ENCODE measurements around the gene BLOC1S1. TPM values are rescaled to one million over a fixed set of nuclear protein-coding genes. Genes with fewer than 3 reads are reported as not detected.
A peak's percentile ranks its signal among the peaks of the same experiment; 100 is the strongest.

The BLOC1S1 gene
- total RNA-seq, 1 donor from 2014 or later, result 71.2 TPM

DNA sequence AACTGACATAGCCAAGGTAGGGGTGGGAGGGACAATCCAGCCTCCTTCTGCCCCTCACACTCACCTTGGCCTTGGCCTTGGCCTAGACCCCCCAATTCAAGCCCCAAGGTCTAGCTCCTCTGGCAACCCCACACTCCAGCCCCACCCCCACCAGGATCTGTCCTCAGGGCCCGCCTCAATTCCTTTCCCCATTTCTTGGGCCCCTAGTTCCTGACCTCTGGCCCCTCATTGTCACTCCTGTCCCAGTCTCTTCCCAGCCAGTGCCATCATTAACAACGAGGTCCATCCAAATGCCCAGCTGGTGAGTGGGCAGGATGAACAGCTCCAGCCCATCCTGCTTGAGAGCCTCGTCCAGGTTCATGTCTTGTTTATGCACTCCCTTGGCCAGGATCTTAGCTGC, 20.2 kb downstream of the BLOC1S1 start:
- H3K36me3 Mint-ChIP-seq (ENCODE audit: unreplicated experiment), result no peaks in the 10 kb centered on the region
- H3K27ac Mint-ChIP-seq (ENCODE audit: unreplicated experiment), result peak overlapping the region; percentile 63
- TF ChIP-seq, protein P1, sequence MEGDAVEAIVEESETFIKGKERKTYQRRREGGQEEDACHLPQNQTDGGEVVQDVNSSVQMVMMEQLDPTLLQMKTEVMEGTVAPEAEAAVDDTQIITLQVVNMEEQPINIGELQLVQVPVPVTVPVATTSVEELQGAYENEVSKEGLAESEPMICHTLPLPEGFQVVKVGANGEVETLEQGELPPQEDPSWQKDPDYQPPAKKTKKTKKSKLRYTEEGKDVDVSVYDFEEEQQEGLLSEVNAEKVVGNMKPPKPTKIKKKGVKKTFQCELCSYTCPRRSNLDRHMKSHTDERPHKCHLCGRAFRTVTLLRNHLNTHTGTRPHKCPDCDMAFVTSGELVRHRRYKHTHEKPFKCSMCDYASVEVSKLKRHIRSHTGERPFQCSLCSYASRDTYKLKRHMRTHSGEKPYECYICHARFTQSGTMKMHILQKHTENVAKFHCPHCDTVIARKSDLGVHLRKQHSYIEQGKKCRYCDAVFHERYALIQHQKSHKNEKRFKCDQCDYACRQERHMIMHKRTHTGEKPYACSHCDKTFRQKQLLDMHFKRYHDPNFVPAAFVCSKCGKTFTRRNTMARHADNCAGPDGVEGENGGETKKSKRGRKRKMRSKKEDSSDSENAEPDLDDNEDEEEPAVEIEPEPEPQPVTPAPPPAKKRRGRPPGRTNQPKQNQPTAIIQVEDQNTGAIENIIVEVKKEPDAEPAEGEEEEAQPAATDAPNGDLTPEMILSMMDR (IDR thresholded peaks at IDR 0.05; ENCODE audit: partially characterized antibody, unreplicated experiment), result no peak

DNA sequence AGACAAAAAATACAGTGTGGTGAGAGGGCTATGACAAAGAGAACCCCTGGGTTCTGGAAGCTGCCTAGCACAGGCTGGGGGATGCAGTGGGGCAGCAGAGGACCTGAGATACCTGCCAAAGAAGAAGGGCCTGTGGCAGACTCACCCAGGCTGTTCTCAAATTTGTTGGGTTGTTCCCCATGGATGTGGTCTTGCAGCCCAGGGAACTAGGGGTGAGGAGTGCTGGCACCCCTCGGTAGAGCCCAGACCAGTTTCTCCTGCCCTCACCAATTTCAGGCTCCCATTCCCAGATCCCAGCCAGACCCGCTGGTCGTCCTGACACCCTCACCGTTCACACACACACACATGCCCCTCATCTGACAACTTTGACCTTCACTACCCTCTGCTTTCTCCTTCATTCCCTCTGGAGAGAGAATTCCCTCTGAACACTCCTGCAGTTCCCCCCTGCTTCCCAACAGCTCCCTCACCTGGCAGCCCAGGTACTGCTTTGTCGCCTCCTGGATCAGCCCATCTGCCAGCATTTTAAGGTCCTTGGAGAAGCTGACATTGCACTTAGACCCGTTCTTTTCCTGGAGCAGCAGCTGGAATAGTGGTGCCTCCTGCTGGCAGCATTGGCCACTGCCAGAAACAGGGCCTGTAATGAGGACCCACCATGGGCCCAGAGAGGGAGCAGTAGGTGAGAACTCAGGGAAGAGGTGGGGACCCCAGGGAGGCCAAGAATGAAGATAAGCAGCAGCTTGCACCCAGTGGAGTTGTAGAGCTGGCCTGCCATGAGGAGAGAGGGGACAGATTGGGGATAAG, 21.1 kb downstream of the BLOC1S1 start:
- H3K9me3 Mint-ChIP-seq (ENCODE audit: unreplicated experiment), result peaks cover 2% of the 10 kb centered on the region
- H3K36me3 Mint-ChIP-seq (ENCODE audit: unreplicated experiment), result no peaks in the 10 kb centered on the region
- peak overlapping the region; percentile 88 for H3K27ac Mint-ChIP-seq (ENCODE audit: unreplicated experiment)
- TF ChIP-seq, protein P1 (IDR thresholded peaks at IDR 0.05; ENCODE audit: partially characterized antibody, unreplicated experiment), result peak; percentile 75
- H3K27me3 Mint-ChIP-seq (ENCODE audit: unreplicated experiment), result peaks cover 2% of the 10 kb centered on the region
- H3K4me1 Mint-ChIP-seq (ENCODE audit: low read depth, unreplicated experiment), result peaks cover 19% of the 10 kb centered on the region
- DNase-seq, result peak; percentile 83
- H3K4me3 Mint-ChIP-seq (ENCODE audit: unreplicated experiment), result peak overlapping the region; percentile 88

More for the DNA sequence above, 20.2 kb downstream of the BLOC1S1 start:
- Mint-ChIP-seq H3K27me3 (ENCODE audit: unreplicated experiment) (peaks cover 2% of the 10 kb centered on the region), H3K4me3 (ENCODE audit: unreplicated experiment) (no peak overlapping the region), H3K4me1 (ENCODE audit: low read depth, unreplicated experiment) (peaks cover 15% of the 10 kb centered on the region), H3K9me3 (ENCODE audit: unreplicated experiment) (peaks cover 1% of the 10 kb centered on the region)
- no peak for DNase-seq

DNA sequence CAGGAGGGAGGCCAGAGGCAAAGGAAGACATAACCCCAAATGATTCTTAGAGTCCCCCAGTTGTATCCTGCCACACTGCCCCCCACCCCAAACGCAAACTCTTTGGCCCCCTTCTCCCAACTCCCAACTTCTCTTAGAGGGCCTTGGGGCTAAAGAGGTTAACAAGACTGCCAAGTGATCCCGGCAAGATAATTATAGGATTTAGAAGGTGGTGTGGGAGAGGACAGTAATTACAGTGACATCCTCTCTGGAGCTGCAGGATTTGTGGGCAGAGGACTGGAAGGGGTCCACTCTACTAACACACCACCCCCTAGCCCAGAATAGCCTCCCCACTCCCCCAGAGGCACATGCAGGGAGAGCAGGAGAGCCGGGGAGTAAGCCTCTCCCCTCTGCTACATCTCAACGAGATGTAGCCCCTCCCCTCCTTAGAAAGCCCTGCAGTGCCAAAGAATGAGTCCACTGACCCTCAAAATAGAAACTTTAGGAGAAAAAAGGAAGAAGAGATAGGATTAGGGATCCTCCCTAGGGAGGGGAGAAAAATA, 21.8 kb downstream of the BLOC1S1 start:
- Mint-ChIP-seq H3K4me1 (ENCODE audit: low read depth, unreplicated experiment) (peaks cover 21% of the 10 kb centered on the region), H3K9me3 (ENCODE audit: unreplicated experiment) (peaks cover 5% of the 10 kb centered on the region), H3K27ac (ENCODE audit: unreplicated experiment) (peak overlapping the region; percentile 88), H3K4me3 (ENCODE audit: unreplicated experiment) (peak overlapping the region; percentile 88), H3K27me3 (ENCODE audit: unreplicated experiment) (peaks cover 4% of the 10 kb centered on the region), H3K36me3 (ENCODE audit: unreplicated experiment) (no peaks in the 10 kb centered on the region)
- TF ChIP-seq, protein P1 (IDR thresholded peaks at IDR 0.05; ENCODE audit: partially characterized antibody, unreplicated experiment), result no peak
- no peak for DNase-seq

DNA sequence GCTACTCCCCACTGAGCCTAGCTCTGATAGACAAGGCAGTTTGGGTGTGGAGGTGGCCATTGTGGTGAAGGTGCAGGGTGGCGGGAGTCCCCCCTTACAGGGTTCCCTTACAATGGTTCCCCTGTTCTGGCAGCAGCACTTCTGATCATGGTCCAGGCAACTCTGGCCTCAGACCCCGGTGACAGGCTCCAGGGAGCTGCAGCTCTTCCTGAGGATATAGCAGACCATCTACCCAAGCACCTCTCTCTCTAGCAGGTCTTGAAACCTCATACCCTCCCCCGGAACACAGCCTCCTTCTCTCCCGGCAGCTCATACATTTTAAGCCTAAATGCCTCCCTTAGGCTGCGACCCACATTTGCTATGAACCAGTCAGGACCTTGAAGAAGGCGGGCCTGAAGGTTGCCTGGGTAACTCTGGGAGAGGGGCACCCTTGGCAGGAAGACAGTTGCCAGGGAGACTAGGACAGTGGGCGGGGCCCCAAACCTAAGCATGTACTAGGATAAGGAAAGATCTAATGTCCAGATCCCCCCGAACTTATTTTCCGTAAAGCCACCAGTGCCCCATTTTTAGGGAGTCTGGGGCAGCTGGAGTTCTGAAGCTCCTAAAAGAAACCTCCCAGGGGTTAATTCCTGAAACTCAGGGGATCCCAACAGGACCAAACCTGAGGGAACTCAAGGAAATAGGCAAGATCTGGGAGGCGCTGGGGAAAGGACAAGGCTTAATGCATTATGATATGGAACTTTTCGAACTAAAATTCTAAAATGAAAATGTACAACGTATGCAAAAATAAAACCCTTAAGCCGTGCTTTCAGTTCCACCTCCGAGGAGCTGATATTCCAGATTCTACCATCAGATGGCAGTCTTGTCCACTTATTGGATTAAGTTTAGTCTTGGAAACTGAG, 22.5 kb downstream of the BLOC1S1 start:
- peak; percentile 71 for DNase-seq
- H3K36me3 Mint-ChIP-seq (ENCODE audit: unreplicated experiment), result no peaks in the 10 kb centered on the region
- TF ChIP-seq, protein P1 (IDR thresholded peaks at IDR 0.05; ENCODE audit: partially characterized antibody, unreplicated experiment), result peak; percentile 89
- peaks cover 21% of the 10 kb centered on the region for H3K4me1 Mint-ChIP-seq (ENCODE audit: low read depth, unreplicated experiment)
- peak overlapping the region; percentile 88 for H3K4me3 Mint-ChIP-seq (ENCODE audit: unreplicated experiment)
- H3K27me3 Mint-ChIP-seq (ENCODE audit: unreplicated experiment), result peaks cover 4% of the 10 kb centered on the region
- H3K9me3 Mint-ChIP-seq (ENCODE audit: unreplicated experiment), result peaks cover 6% of the 10 kb centered on the region
- peak overlapping the region; percentile 88 for H3K27ac Mint-ChIP-seq (ENCODE audit: unreplicated experiment)
